CD8-positive, alpha-beta memory T cell (primary cell): ENCODE data around the gene MUSTN1. TPM values are rescaled to one million over a fixed set of nuclear protein-coding genes. Genes with fewer than 3 reads are reported as not detected.

Experiments
- CTCF ChIA-PET: fragments of 350-600 bp; sonication (Branson Sonifier 250); formaldehyde crosslinking; loops from one replicate; lab custom pipeline; 2021; ENCODE audit warnings: antibody characterized with exemption; lab: Charles Lee
- POLR2A ChIA-PET: fragments of 350-600 bp; sonication (Branson Sonifier 250); formaldehyde crosslinking; loops from one replicate; lab custom pipeline; 2021; ENCODE audit warnings: antibody characterized with exemption; lab: Charles Lee
- DNase-seq, 5 donors: peaks; one replicate each; pipeline versions ENCODE4 v3.0.0 to v3.0.0-alpha.2; 2020 to 2022; ENCODE audit warnings: mixed read lengths in 1 of 5
- H3K27ac ChIP-seq: one replicate; pipeline ENCODE4 v1.7.0; 2013; ENCODE audit warnings: low read depth, mild to moderate bottlenecking, low read length, moderate library complexity
- H3K27me3 ChIP-seq: 2 replicates; pipeline ENCODE4 v1.7.0; 2013; ENCODE audit warnings: low read length, mild to moderate bottlenecking; ENCODE audit not compliant: insufficient read depth, poor library complexity, severe bottlenecking
- H3K36me3 ChIP-seq: 2 replicates; pipeline ENCODE4 v1.7.0; 2013; ENCODE audit warnings: mild to moderate bottlenecking, low read length, moderate library complexity; ENCODE audit not compliant: insufficient read depth
- H3K4me1 ChIP-seq: 2 replicates; pipeline ENCODE4 v1.7.0; 2013; ENCODE audit warnings: mild to moderate bottlenecking, low read length, moderate library complexity; ENCODE audit not compliant: insufficient read depth
- H3K4me3 ChIP-seq: 2 replicates; pipeline ENCODE4 v1.7.0; 2013; ENCODE audit warnings: mild to moderate bottlenecking, low read length
- H3K9me3 ChIP-seq: 2 replicates; pipeline ENCODE4 v1.7.0; 2013; ENCODE audit warnings: mild to moderate bottlenecking, low read length
- H3K27ac Mint-ChIP-seq, 8 donors: one replicate each; pipeline ENCODE4 v1.8.0; 2020 to 2021; ENCODE audit warnings: mixed read lengths in 8 of 8, mild to moderate bottlenecking in 6 of 8, inconsistent platforms in 3 of 8, moderate library complexity in 3 of 8
- H3K27me3 Mint-ChIP-seq, 2 donors: one replicate each; pipeline ENCODE4 v1.8.0; 2020 to 2021; ENCODE audit warnings: mixed read lengths in 2 of 2, mild to moderate bottlenecking in 1 of 2, moderate library complexity in 1 of 2
- H3K36me3 Mint-ChIP-seq, 3 donors: one replicate each; pipeline ENCODE4 v1.8.0; 2020 to 2021; ENCODE audit warnings: mixed read lengths in 3 of 3, inconsistent platforms in 1 of 3, mild to moderate bottlenecking in 1 of 3
- H3K4me1 Mint-ChIP-seq, 3 donors: one replicate each; pipeline ENCODE4 v1.8.0; 2020 to 2021; ENCODE audit warnings: mixed read lengths in 3 of 3, inconsistent platforms in 1 of 3, mild to moderate bottlenecking in 1 of 3
- H3K4me3 Mint-ChIP-seq, 7 donors: one replicate each; pipeline ENCODE4 v1.8.0; 2020 to 2021; ENCODE audit warnings: mixed read lengths in 7 of 7, mild to moderate bottlenecking in 6 of 7, moderate library complexity in 4 of 7, inconsistent platforms in 2 of 7
- H3K9me3 Mint-ChIP-seq, 5 donors: one replicate each; pipeline ENCODE4 v1.8.0; 2020 to 2022; ENCODE audit warnings: mixed read lengths in 5 of 5, mild to moderate bottlenecking in 3 of 5, moderate library complexity in 2 of 5, inconsistent platforms in 1 of 5
- polyA plus RNA-seq: library from polyadenylated mRNA; unstranded; fragments of 300-500 nt; fragmentation: Illumina TruSeq; gene quantifications from one replicate; pipeline ENCODE4 v1.2.3, GENCODE V29; 2021
- total RNA-seq, 2 experiments: library from RNA; stranded (reverse); gene quantifications; one replicate each; pipeline ENCODE4 v1.2.3, GENCODE V29; 2021

Gene MUSTN1
- total and polyA plus RNA-seq, 3 experiments from 2014 or later, result 0.79 to 1.5 TPM; not detected in 1

DNA sequence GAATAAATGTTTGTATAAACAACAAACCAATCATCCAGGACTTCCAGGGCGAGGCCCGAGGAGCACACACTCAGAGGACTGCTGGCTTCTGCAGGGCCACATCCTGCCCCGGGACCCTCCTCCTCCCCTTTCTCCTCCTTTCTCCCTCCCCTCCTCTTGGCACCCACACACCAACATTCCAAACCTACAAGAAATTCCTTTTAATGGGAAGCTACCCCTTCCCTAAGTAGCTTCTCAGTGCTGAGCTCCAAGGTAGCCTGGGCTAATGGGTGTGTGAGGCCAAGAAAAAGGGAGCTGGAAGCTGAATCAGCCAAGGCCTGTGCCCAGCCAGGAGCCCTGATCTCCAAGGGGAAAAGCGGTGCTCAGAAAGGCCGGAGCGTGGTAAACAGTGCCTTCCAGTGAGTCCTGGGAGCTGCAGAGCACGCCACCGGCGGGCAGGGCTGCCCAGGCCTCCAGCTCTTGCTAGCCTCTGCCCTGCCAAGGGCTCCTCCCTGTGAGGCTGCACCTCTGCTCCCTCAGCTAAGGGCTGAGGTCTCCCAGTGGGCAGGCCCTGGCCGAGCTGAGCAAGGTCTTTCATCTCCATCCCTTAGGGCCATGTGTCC lies 36.3 kb downstream of the MUSTN1 start:
- CTCF ChIA-PET, result interaction anchor here (0.7 to 2.0 kb wide), 5 partner anchors 9 to 27 kb away, joined by 3 to 7 read pairs (median 3); partner anchors contain the start of gene NEK4
- Mint-ChIP-seq H3K4me3 (no peak overlapping the region), H3K4me1 (no peaks in the 10 kb centered on the region), H3K36me3 (no peaks in the 10 kb centered on the region), H3K9me3 (no peaks in the 10 kb centered on the region), H3K27me3 (peaks cover 0 to 2% of the 10 kb centered on the region in 2 donors), H3K27ac (peak overlapping the region in 1 of 8 donors; percentile 31)
- no peak for DNase-seq
- no peaks in the 10 kb centered on the region for H3K36me3 ChIP-seq
- no peak overlapping the region for H3K4me3 ChIP-seq
- no peaks in the 10 kb centered on the region for H3K27me3 ChIP-seq
- H3K27ac ChIP-seq, result no peak overlapping the region
- POLR2A ChIA-PET, result interaction anchor here (0.6 kb wide), 1 partner anchor 253 kb away, joined by 3 read pairs; no protein-coding TSS in a partner anchor
- no peaks in the 10 kb centered on the region for H3K9me3 ChIP-seq
- H3K4me1 ChIP-seq, result no peaks in the 10 kb centered on the region

DNA sequence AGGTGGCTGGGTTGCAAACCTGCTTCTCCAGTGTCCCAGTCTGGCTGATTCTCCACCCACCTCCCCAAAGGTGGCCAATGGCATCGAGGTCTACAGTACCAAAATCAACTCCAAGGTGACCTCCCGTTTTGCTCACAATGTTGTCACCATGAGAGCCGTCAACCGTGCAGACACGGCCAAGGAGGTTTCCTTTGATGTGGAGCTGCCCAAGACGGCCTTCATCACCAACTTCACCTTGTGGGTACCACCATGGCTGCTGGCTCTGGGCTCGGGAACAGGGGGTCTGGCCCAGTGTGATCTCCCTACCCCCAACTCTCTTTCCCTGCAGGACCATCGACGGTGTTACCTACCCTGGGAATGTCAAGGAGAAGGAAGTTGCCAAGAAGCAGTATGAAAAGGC lies 38.4 kb downstream of the MUSTN1 start:
- Histone ChIP-seq H3K27ac (no peak overlapping the region), H3K4me3 (no peak overlapping the region), H3K4me1 (no peaks in the 10 kb centered on the region), H3K36me3 (no peaks in the 10 kb centered on the region), H3K9me3 (no peaks in the 10 kb centered on the region), H3K27me3 (no peaks in the 10 kb centered on the region)
- Mint-ChIP-seq H3K36me3 (no peaks in the 10 kb centered on the region), H3K4me1 (no peaks in the 10 kb centered on the region), H3K9me3 (no peaks in the 10 kb centered on the region), H3K27ac (no peak overlapping the region), H3K4me3 (no peak overlapping the region), H3K27me3 (peaks cover 0 to 2% of the 10 kb centered on the region in 2 donors)
- CTCF ChIA-PET, result no interaction called here
- POLR2A ChIA-PET, result no interaction called here
- DNase-seq, result no peak

DNA sequence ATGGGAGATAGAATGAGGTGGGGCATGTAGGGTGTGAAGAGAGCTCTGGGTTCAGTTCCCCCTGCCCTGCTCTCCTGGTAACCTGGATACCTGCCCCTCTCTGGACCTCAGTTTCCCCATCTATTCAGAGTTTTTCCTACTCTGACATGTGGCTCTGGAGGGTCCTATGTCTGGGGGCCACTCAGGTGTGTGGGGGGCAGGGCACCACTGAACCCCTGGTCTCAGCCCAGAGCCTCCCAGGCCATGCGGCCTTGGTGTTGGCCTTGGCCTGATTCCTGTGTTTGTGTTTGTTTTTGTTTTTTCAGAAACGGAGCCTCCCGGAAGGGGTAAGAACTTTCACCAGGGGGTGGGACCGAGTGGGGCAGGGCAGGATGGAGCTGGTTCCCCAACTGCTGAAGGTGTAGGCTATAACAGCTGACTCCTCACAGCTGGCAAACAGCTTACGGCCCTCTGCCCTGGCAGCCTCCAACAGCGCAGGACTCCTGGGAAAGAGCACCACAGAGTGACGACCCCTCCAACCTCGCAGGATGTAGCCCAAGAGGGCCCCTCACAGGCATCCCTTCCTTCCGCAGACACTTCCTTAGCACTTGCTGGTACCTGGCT lies 39.4 kb downstream of the MUSTN1 start:
- ChIA-PET POLR2A (no interaction called here), CTCF (no interaction called here)

DNA sequence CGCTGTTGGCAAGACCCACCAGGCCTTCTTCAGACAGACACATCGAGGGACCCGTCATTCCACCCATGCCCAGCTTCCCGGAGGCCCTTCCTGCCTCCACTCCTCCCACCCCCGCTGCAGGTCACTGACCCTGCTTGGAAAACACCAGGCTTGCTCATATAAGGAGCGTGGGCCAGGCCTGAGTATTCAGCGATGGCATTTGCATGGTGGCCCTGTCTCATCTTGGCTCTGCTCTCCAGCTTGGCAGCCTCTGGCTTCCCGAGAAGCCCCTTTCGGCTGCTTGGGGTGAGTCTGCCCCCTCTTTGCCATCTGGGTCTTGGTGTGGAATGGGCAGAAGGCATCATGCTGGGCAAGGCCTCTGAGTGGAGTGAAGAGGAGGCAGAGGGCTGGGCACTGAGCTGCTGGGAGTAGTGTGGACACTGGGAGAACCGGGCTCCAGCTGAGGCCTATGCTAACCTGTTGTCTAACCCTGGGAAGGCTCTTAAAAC lies 40.2 kb downstream of the MUSTN1 start, which contains the start of gene ITIH3:
Gene ITIH3 (plus strand): TSS at position 185 of the 488 bp plus-strand sequence. CDS start 8 bp downstream, at position 193.
- no peak within 1 kb of the TSS for H3K4me3 ChIP-seq
- H3K9me3 ChIP-seq, result no peaks in the 10 kb centered on the region
- H3K4me3 Mint-ChIP-seq, result no peak within 1 kb of the TSS
- ChIA-PET POLR2A (no interaction called here), CTCF (no interaction called here)
- peak within 1 kb of the TSS in 1 of 8 donors; percentile 75 for H3K27ac Mint-ChIP-seq
- no peak within 1 kb of the TSS for H3K27ac ChIP-seq
- H3K36me3 Mint-ChIP-seq, result no peaks in the 10 kb centered on the region
- H3K4me1 Mint-ChIP-seq, result no peaks in the 10 kb centered on the region
- H3K36me3 ChIP-seq, result no peaks in the 10 kb centered on the region
- H3K9me3 Mint-ChIP-seq, result peaks cover 0 to 2% (median 0%) of the 10 kb centered on the region in 5 donors
- DNase-seq, result no peak
- no peaks in the 10 kb centered on the region for H3K27me3 ChIP-seq
- H3K4me1 ChIP-seq, result no peaks in the 10 kb centered on the region
- peaks cover 0 to 2% of the 10 kb centered on the region in 2 donors for H3K27me3 Mint-ChIP-seq

More for the DNA sequence above, 39.4 kb downstream of the MUSTN1 start:
- no peaks in the 10 kb centered on the region for H3K27me3 ChIP-seq
- no peak overlapping the region for H3K4me3 ChIP-seq
- peaks cover 0 to 2% of the 10 kb centered on the region in 2 donors for H3K27me3 Mint-ChIP-seq
- no peaks in the 10 kb centered on the region for H3K9me3 ChIP-seq
- peak overlapping the region in 1 of 8 donors; percentile 75 for H3K27ac Mint-ChIP-seq
- no peaks in the 10 kb centered on the region for H3K4me1 ChIP-seq
- H3K9me3 Mint-ChIP-seq, result peaks cover 0 to 2% (median 0%) of the 10 kb centered on the region in 5 donors
- DNase-seq, result no peak
- no peaks in the 10 kb centered on the region for H3K36me3 Mint-ChIP-seq
- H3K4me1 Mint-ChIP-seq, result no peaks in the 10 kb centered on the region
- H3K27ac ChIP-seq, result no peak overlapping the region
- H3K36me3 ChIP-seq, result no peaks in the 10 kb centered on the region
- no peak overlapping the region for H3K4me3 Mint-ChIP-seq

DNA sequence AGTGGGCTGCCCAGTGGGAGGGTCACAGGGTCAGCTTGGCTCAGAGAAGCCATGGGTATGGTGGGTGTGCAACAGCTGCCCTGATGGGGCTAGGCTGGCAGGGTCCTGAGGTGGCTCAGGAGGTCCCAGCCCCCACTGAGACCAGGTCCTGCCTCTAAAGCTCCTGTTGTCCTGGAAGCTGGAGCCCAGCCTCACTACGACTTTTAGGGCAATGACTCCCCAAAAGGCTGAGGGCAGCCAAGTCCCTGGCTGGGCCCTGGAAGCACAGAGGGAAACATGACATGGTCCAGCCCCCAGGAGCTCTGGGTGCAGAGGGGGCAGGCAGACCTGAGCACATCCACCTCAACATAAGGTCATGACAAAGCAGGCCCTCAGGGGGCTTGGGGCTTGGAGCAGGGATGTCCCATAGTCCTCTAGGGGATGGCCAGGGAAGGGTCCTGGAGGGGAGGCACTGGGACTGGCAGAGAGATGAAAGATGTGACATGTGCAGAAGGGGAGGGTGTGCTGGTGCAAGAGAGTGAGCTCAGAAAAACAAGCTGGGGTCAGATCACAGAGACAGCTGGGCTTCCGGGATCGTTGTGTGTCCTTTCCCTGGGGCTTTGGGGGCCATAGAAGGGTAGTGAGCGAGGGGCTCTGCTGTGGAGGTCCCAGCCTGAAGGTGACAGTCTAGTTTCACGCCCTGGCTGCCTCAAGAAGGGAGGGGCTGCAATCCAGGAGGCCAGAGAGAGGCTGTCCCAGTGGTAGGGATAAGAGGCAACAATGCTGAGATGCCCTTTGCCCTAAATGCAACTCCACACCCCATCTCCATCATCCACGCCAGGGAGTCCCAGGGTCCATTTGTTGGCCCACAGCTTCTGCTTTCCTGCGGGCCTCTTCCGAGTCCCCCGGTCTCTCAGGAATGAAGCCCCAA lies 40.9 kb downstream of the MUSTN1 start:
- CTCF ChIA-PET, result no interaction called here
- no peaks in the 10 kb centered on the region for H3K36me3 Mint-ChIP-seq
- no peak for DNase-seq
- Histone ChIP-seq H3K27me3 (no peaks in the 10 kb centered on the region), H3K4me3 (no peak overlapping the region), H3K27ac (no peak overlapping the region), H3K9me3 (no peaks in the 10 kb centered on the region), H3K4me1 (no peaks in the 10 kb centered on the region), H3K36me3 (no peaks in the 10 kb centered on the region)
- POLR2A ChIA-PET, result no interaction called here
- no peak overlapping the region for H3K4me3 Mint-ChIP-seq
- no peaks in the 10 kb centered on the region for H3K4me1 Mint-ChIP-seq
- H3K27ac Mint-ChIP-seq, result no peak overlapping the region
- no peaks in the 10 kb centered on the region for H3K27me3 Mint-ChIP-seq
- H3K9me3 Mint-ChIP-seq, result peaks cover 0 to 2% (median 0%) of the 10 kb centered on the region in 5 donors

DNA sequence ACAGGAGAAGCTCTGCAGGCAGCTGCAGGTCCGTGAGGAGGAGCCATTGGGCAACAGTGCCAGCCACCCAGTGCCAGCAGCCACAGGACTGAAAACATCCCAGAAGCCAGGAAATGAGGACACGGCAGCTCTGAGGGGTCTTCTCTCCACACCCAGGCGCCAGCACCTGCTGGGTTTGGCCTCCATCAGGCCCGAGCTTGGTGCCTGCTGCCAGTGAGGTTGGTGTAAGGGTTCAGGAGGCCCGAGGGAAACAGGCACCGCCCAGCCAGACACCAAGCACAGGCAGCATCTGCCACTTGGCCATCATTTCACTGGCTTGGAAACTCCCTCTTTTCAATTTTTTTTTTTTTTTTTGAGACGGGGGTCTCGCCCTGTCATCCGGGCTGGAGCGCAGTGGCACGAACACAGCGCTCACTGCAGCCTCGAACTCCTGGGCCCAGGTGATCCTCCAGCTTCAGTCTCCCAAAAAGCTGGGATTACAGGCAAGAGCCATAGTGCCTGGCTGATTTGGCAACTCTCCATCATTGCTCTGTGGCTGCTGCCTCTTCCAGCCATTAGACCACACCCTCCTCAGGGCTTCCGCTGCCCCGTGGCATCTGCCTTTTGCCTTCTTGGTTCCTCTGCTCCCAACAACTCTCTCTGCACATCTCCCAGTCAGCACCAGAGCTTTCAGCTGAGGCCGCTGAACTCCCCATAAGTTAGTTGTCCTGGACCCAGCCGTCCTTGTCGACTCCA lies 41.7 kb downstream of the MUSTN1 start:
- Histone ChIP-seq H3K27me3 (no peaks in the 10 kb centered on the region), H3K4me1 (no peaks in the 10 kb centered on the region), H3K36me3 (no peaks in the 10 kb centered on the region), H3K4me3 (no peak overlapping the region), H3K27ac (no peak overlapping the region), H3K9me3 (no peaks in the 10 kb centered on the region)
- ChIA-PET CTCF (no interaction called here), POLR2A (no interaction called here)
- Mint-ChIP-seq H3K27me3 (no peaks in the 10 kb centered on the region), H3K4me1 (no peaks in the 10 kb centered on the region), H3K36me3 (no peaks in the 10 kb centered on the region), H3K4me3 (no peak overlapping the region), H3K27ac (no peak overlapping the region), H3K9me3 (peaks cover 0 to 2% (median 0%) of the 10 kb centered on the region in 5 donors)
- DNase-seq, result no peak

DNA sequence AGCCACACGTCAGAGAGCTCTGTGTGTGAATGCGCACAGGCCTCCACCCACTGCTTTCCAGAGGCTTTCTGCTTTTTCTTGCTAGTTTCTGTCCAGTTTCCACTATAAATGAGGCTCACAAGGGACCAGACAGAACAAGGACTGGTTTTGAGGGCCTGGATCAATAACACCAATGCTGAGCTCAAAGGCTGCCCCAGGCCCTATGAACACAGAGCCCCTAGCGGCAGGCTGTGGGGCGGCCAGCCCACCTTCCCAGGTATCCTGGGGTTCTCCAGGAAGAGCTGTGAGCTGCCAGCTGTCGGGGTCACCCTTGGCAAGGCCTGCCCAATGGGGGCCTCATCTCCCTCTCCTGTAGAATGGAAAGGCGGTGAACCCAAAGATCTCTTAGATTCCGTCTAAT lies 42.4 kb downstream of the MUSTN1 start:
- POLR2A ChIA-PET, result no interaction called here
- H3K9me3 ChIP-seq, result no peaks in the 10 kb centered on the region

More for the DNA sequence above, 42.4 kb downstream of the MUSTN1 start:
- no peaks in the 10 kb centered on the region for H3K36me3 ChIP-seq
- H3K27ac ChIP-seq, result no peak overlapping the region
- H3K4me1 Mint-ChIP-seq, result no peaks in the 10 kb centered on the region
- H3K27me3 Mint-ChIP-seq, result peaks cover 0 to 5% of the 10 kb centered on the region in 2 donors
- H3K4me1 ChIP-seq, result no peaks in the 10 kb centered on the region
- H3K9me3 Mint-ChIP-seq, result peaks cover 0 to 2% (median 0%) of the 10 kb centered on the region in 5 donors
- peak overlapping the region in 1 of 7 donors; percentile 13 for H3K4me3 Mint-ChIP-seq
- no peaks in the 10 kb centered on the region for H3K36me3 Mint-ChIP-seq
- H3K4me3 ChIP-seq, result no peak overlapping the region
- no peak for DNase-seq
- CTCF ChIA-PET, result no interaction called here
- peak overlapping the region in 1 of 8 donors; percentile 5 for H3K27ac Mint-ChIP-seq
- no peaks in the 10 kb centered on the region for H3K27me3 ChIP-seq
